Kidney epithelial cell (primary cell): Measurements from ENCODE around the gene RECK. TPM values are rescaled to one million over a fixed set of nuclear protein-coding genes. Genes with fewer than 3 reads are reported as not detected.
A peak's percentile ranks its signal among the peaks of the same experiment; 100 is the strongest.

Source experiments
- DNase-seq: peaks from one replicate; pipeline ENCODE4 v3.0.0-alpha.2; 2010; ENCODE audit warnings: low read depth
- H3K27me3 ChIP-seq: 2 replicates; pipeline ENCODE4 v1.6.0; 2011; ENCODE audit warnings: low read length; ENCODE audit not compliant: control insufficient read depth, insufficient read depth
- H3K36me3 ChIP-seq: 2 replicates; pipeline ENCODE4 v1.5.1; 2011; ENCODE audit warnings: low read length; ENCODE audit not compliant: control insufficient read depth, insufficient read depth
- H3K4me3 ChIP-seq: 2 replicates; pipeline ENCODE4 v1.5.1; 2011; ENCODE audit warnings: low read depth, mild to moderate bottlenecking, control low read depth, low read length
- CTCF ChIP-seq: IDR thresholded peaks from 2 replicates; pipeline ENCODE4 v1.5.1; 2011; ENCODE audit warnings: mild to moderate bottlenecking, moderate library complexity, low read length, control low read depth, inconsistent platforms; ENCODE audit not compliant: insufficient read depth, poor library complexity, severe bottlenecking
- total RNA-seq: library from RNA; depleted of rRNA; stranded (reverse); fragments of >200 nt; gene quantifications from 2 replicates; pipeline ENCODE4 v1.2.3, GENCODE V29; 2015

RECK gene
- total RNA-seq, 1 donor from 2014 or later = 4.0 TPM

GRCh38 chr9:36036253-36036779 is 397 bp upstream of the RECK start:
- TF ChIP-seq CTCF = no peak
- Histone ChIP-seq H3K27me3 (no peaks in the 10 kb centered on the region), H3K4me3 (peak overlapping the region; percentile 98), H3K36me3 (no peaks in the 10 kb centered on the region)
- DNase-seq = no peak

GRCh38 chr9:36037549-36038122 is 923 bp downstream of the RECK start:
- TF ChIP-seq CTCF = no peak

GRCh38 chr9:36039121-36039520 is 2.4 kb downstream of the RECK start:
- H3K36me3 ChIP-seq = no peaks in the 10 kb centered on the region
- DNase-seq = no peak
- H3K27me3 ChIP-seq = no peaks in the 10 kb centered on the region
- no peak overlapping the region for H3K4me3 ChIP-seq
- TF ChIP-seq CTCF = no peak

More at GRCh38 chr9:36037549-36038122, 923 bp downstream of the RECK start:
- no peak for DNase-seq
- peak overlapping the region; percentile 98 for H3K4me3 ChIP-seq
- H3K27me3 ChIP-seq = no peaks in the 10 kb centered on the region
- no peaks in the 10 kb centered on the region for H3K36me3 ChIP-seq

- TF ChIP-seq CTCF = no peak
- no peak overlapping the region for H3K4me3 ChIP-seq
- no peaks in the 10 kb centered on the region for H3K27me3 ChIP-seq
- DNase-seq = no peak
- no peaks in the 10 kb centered on the region for H3K36me3 ChIP-seq
Measured at GRCh38 chr9:36039696-36040095, 3.0 kb downstream of the RECK start.

- no peaks in the 10 kb centered on the region for H3K36me3 ChIP-seq
- no peaks in the 10 kb centered on the region for H3K27me3 ChIP-seq
- no peak for DNase-seq
- TF ChIP-seq CTCF = no peak
- H3K4me3 ChIP-seq = no peak overlapping the region
Measured at GRCh38 chr9:36040271-36040925, 3.7 kb downstream of the RECK start.

- TF ChIP-seq CTCF = no peak
- DNase-seq = no peak
- H3K27me3 ChIP-seq = no peaks in the 10 kb centered on the region
- H3K36me3 ChIP-seq = no peaks in the 10 kb centered on the region
- no peak overlapping the region for H3K4me3 ChIP-seq
Measured at GRCh38 chr9:36041506-36041905, 4.8 kb downstream of the RECK start.
